Measurements from ENCODE around the gene CACNA2D3. TPM values are rescaled to one million over a fixed set of nuclear protein-coding genes. Genes with fewer than 3 reads are reported as not detected.

CACNA2D3 gene
- total RNA-seq, 4 donors from 2014 or later: 0.94 to 3.6 (median 2.1) TPM

DNA sequence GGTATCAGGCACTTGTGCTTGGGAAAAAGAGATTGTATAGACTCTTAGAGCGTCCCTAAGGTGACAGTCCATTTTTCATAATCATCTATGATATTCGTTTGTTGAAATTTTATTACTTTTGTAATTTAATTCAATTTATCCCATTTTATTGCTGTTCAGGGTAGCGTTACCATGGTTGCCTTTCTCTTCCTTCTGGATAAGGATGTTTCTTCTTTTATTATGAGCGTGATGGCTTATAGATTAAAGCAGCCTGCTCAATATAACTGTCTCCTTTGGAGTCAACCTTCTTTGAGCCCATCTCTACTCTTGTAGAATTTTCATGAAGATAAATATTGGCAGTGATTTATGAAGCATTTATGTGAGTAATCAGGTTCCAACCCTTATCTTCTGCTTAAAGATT is 623.5 kb downstream of the CACNA2D3 start:
- TF ChIP-seq, protein P1, sequence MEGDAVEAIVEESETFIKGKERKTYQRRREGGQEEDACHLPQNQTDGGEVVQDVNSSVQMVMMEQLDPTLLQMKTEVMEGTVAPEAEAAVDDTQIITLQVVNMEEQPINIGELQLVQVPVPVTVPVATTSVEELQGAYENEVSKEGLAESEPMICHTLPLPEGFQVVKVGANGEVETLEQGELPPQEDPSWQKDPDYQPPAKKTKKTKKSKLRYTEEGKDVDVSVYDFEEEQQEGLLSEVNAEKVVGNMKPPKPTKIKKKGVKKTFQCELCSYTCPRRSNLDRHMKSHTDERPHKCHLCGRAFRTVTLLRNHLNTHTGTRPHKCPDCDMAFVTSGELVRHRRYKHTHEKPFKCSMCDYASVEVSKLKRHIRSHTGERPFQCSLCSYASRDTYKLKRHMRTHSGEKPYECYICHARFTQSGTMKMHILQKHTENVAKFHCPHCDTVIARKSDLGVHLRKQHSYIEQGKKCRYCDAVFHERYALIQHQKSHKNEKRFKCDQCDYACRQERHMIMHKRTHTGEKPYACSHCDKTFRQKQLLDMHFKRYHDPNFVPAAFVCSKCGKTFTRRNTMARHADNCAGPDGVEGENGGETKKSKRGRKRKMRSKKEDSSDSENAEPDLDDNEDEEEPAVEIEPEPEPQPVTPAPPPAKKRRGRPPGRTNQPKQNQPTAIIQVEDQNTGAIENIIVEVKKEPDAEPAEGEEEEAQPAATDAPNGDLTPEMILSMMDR (IDR thresholded peaks at IDR 0.05; ENCODE audit: low read depth): no peak

DNA sequence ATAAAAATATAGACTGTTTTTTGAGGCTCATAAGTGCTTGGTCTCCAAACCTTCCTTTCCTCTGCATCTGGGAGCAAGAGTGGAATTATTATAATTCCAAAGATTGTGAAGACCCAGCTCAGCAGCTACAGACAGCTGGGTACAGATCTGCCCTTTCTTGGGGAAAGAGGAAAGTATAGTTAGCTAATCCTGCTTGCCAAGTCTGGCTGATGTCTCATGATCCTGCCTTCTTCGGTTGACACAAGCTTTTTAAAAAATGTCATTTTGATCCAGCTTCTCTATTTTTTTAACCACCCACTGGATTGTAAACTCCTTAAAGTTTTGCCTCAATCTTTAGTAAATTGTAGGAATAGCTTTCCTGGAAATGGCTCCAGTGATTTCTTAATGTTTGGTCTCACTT is 624.4 kb downstream of the CACNA2D3 start:
- TF ChIP-seq, protein P1 (IDR thresholded peaks at IDR 0.05; ENCODE audit: low read depth): no peak

DNA sequence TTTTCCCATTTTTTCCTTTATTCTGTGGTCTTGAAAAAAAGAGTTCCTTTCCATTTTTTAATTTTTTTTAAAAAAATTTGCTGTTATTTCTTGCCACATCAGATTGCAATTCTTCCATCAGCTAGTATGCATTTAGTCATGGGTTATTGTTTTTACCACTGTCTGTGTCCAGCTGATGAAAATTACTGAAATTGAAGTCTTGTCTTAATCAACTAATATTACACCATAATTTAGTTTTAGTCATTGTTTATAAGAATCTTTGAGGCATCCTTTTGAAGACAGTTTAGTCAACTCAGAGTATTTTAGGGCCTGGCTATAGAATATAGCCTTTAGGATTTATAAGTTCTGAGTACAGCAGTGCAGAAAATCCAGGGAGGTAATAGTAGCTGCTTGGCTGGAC is 633.4 kb downstream of the CACNA2D3 start:
- TF ChIP-seq, protein P1 (IDR thresholded peaks at IDR 0.05; ENCODE audit: low read depth): no peak

DNA sequence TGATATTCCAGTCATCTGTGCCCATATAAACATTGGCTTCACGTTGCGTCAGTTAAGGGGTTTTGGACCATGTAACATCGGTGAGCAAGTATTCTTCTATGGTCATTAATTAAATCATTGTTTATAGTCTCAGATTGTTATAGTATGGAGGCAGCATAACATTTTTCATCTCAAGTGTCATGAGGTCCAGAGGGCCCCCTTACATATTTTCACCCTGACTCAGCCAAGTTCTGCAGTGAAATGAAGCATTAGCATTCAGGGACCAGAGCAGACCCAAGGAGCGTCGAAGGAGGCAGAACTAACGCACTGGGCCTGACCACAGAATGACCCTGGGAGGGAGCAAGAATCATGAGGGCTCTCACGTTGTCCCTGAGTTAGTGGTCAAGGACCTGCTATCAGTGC is 634.0 kb downstream of the CACNA2D3 start:
- TF ChIP-seq, protein P1 (IDR thresholded peaks at IDR 0.05; ENCODE audit: low read depth): no peak

DNA sequence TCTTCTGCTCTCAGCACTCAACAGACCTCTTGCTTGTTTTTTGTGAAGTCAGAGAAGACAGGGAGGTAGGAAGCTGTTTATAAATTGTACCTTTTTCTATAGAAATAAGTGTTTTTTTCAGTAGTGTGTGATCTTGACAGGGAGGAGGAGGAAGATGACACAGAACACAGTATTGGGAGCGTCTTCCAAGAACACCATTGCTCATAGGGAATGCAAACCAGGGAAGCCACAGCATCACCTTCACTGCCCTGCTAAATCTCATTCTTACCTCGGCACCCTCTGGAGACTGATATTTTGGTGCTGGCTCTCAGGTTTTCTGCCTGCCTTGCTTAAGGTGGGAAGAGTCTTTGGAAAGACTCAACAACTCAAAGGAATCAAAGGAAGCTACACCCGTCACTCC is 636.1 kb downstream of the CACNA2D3 start:
- TF ChIP-seq, protein P1 (IDR thresholded peaks at IDR 0.05; ENCODE audit: low read depth): no peak

DNA sequence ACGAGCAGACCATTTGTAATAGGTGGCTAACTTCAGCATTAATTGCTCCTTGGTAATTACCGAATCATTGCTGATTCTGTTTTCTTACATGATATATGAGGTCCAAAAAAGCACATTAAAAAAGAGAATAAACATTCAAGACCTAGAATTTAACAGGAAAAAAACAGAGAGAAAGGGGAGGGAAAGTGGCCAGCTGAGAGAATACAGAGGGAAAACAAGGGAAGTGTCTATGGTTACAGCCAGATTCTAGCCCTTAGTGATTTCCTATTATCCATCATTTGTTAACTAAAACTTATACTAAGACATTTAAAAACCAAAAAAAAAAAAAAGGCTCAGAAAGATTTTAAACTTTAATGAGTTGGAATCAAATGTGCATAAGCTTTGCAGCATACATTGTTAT is 636.8 kb downstream of the CACNA2D3 start:
- TF ChIP-seq, protein P1 (IDR thresholded peaks at IDR 0.05; ENCODE audit: low read depth): no peak

DNA sequence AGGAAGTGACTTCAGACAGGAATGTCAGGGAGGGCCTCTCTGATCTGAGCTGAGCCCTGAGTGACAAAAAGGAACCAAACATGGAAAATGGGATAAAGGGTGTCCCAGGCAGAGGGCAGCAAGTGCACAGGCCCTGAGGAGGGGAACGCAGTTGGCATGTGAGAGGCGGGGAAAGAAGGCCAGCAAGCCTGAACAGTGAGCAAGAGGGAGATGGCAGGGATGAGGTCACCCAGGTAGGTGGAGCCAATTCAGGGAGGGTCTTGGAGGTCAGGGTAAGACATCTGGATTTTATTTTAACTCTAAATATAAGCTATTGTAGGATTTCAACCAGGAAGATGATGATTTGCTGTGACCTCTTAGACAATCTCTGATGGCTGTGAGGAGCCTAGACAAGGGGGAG is 637.8 kb downstream of the CACNA2D3 start:
- TF ChIP-seq, protein P1 (IDR thresholded peaks at IDR 0.05; ENCODE audit: low read depth): no peak
